Measurements from ENCODE around the gene ANO10. TPM values are rescaled to one million over a fixed set of nuclear protein-coding genes. Genes with fewer than 3 reads are reported as not detected.
"Not testable (repeated sequence)": the region's sequence is repeated elsewhere in the genome, so short reads cannot be mapped to it uniquely, and the experiment has no call there.

The ANO10 gene, protein sequence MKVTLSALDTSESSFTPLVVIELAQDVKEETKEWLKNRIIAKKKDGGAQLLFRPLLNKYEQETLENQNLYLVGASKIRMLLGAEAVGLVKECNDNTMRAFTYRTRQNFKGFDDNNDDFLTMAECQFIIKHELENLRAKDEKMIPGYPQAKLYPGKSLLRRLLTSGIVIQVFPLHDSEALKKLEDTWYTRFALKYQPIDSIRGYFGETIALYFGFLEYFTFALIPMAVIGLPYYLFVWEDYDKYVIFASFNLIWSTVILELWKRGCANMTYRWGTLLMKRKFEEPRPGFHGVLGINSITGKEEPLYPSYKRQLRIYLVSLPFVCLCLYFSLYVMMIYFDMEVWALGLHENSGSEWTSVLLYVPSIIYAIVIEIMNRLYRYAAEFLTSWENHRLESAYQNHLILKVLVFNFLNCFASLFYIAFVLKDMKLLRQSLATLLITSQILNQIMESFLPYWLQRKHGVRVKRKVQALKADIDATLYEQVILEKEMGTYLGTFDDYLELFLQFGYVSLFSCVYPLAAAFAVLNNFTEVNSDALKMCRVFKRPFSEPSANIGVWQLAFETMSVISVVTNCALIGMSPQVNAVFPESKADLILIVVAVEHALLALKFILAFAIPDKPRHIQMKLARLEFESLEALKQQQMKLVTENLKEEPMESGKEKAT
- 3.1 TPM for polyA plus RNA-seq (2012; ENCODE audit: missing spikeins)

GRCh38 chr3:43621656-43622432 is at the start of gene ANO10:
ANO10 (minus strand) TSS chr3:43622011; CDS start chr3:43605852, 16,159 bp downstream.
- no peak for TF ChIP-seq POLR2AphosphoS5 (IDR thresholded peaks at IDR 0.05; ENCODE audit: low read depth, low read length)
- TF ChIP-seq POLR2A (IDR thresholded peaks at IDR 0.05; ENCODE audit: low read depth, low read length): 0 out of 2 replicates have a peak, but pooled peaks have one; percentile 34
- TF ChIP-seq TAF1 (IDR thresholded peaks at IDR 0.05; ENCODE audit: borderline replicate concordance, low read depth, low read length): no peak
- DNase-seq (ENCODE audit: insufficient read length) (peak; percentile 75), FAIRE-seq (peak; percentile 93)

DNA sequence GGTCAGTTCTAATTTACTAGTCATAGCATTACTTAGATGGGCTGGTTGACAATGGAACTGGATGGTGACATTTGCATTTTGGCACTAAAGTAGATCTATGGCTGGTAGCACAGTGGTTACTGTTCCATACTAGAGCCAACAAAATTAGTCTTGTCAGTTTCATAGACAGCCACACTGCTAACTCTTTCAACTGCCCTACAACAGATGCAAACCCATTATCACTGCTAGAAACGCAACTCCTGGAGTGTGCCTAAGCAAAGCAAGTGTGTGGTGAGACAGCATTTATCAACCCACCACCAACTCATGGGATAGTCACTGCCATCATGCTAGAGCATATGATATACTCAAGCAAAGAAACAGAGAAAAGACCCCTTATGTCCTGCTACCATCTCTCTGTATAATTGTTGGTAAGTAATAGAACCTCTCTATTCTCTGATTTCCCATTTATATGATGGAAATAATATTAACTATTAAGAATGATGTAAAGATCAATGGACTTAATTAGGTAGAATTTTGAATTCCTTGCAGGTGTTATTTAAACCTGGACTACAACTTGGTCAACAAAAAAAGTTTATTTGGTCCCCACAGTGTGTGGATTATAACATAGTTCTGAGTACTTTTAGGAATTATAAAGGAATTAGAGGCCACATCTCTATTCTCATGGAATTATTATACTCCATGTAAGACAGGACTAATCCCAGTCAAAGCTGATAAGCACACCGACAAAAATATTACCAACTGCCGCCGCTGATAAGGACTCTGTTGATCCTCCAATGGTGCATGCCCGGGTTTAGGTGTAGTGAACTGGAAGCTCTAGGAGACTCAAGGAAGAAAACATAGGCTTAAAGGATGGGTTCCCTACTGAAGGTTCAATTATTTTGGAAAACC is 49.1 kb upstream of the ANO10 start:
- DNase-seq (ENCODE audit: insufficient read length) (no peak), FAIRE-seq (no peak)
- TF ChIP-seq POLR2AphosphoS5 (IDR thresholded peaks at IDR 0.05; ENCODE audit: low read depth, low read length): no peak
- TF ChIP-seq POLR2A (IDR thresholded peaks at IDR 0.05; ENCODE audit: low read depth, low read length): no peak
- no peak for TF ChIP-seq TAF1 (IDR thresholded peaks at IDR 0.05; ENCODE audit: borderline replicate concordance, low read depth, low read length)

- not testable (repeated sequence) for DNase-seq (ENCODE audit: insufficient read length); FAIRE-seq
These were observed 43.2 kb upstream of the ANO10 start for GRCh38 chr3:43665011-43665410.

DNA sequence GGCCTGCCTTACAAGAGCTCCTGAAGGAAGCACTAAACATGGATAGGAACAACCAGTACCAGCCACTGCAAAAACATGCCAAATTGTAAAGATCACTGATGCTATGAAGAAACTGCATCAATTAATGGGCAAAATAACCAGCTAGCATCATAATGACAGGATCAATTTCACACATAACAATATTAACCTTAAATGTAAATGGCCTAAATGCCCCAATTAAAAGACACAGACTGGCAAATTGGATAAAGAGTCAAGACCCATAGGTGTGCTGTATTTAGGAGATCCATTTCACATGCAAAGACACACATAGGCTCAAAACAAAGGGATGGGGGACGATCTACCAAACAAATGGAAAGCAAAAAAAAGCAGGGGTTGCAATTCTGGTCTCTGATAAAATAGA is 39.6 kb upstream of the ANO10 start:
- not testable (repeated sequence) for FAIRE-seq; DNase-seq (ENCODE audit: insufficient read length)

DNA sequence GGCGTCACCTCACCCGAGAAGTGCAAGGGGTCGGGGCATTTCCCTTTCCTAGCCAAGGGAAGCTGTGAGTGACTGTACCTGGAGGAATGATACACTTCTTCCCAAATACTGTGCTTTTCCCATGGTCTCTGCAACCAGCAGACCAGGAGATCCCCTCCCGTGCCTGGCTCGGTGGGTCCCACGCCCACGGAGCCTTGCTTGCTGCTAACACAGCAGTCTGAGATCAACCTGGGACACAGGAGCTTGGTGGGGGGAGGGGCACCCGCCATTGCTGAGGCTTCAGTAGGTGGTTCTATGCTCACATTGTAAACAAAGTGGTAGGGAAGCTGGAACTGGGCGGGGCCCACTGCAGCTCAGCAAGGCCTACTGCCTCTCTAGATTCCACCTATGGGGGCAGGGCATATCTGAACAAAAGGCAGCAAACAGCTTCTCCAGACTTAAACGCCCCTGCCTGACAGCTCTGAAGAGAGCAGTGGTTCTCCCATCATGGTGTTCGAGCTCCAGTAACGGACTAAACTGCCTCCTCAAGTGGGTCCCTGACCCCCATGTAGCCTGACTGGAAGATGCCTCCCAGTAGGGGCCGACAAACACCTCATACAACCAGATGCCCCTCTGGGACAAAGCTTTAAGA is 37.6 kb upstream of the ANO10 start:
- no peak for FAIRE-seq
- TF ChIP-seq POLR2A (IDR thresholded peaks at IDR 0.05; ENCODE audit: low read depth, low read length) (no peak), TAF1 (IDR thresholded peaks at IDR 0.05; ENCODE audit: borderline replicate concordance, low read depth, low read length) (no peak), POLR2AphosphoS5 (IDR thresholded peaks at IDR 0.05; ENCODE audit: low read depth, low read length) (no peak)
- DNase-seq (ENCODE audit: insufficient read length): no peak

DNA sequence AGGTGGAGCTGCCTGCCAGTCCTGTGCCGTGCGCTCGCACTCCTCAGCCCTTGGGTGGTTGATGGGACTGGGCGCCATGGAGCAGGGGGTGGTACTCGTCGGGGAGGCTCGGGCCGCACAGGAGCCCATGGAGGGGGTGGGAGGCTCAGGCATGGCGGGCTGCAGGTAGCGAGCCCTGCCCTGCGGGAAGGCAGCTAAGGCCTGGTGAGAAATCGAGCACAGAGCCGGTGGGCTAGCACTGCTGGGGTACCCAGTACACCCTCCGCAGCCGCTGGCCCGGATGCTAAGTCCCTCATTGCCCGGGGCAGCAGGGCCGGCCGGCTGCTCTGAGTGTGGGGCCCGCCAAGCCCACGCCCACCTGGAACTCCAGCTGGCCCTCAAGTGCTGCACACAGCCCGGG is 34.6 kb upstream of the ANO10 start:
- not testable (repeated sequence) for FAIRE-seq; DNase-seq (ENCODE audit: insufficient read length)

DNA sequence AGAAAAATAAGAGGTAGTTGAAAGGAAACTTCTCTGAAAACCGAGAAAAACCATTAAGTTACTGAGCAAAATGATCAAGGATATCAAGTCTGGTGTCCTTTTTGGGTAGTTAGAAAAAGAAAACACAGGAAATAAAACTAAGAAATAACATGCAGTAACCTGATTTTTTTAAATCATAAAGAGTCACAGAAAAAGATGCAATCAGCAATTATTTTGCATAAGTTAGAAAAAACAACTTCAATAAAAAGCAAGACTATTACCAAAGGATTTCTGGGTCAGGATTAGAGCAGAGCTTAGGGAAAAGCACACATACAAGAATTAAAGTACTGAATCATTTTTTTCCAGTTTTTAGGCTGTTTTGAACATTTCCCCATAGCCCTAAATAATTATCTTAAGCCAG is 28.5 kb upstream of the ANO10 start:
- DNase-seq (ENCODE audit: insufficient read length): no peak
- TF ChIP-seq POLR2A (IDR thresholded peaks at IDR 0.05; ENCODE audit: low read depth, low read length) (no peak), POLR2AphosphoS5 (IDR thresholded peaks at IDR 0.05; ENCODE audit: low read depth, low read length) (no peak), TAF1 (IDR thresholded peaks at IDR 0.05; ENCODE audit: borderline replicate concordance, low read depth, low read length) (no peak)
- no peak for FAIRE-seq

- no peak for TF ChIP-seq TAF1 (IDR thresholded peaks at IDR 0.05; ENCODE audit: borderline replicate concordance, low read depth, low read length)
- TF ChIP-seq POLR2AphosphoS5 (IDR thresholded peaks at IDR 0.05; ENCODE audit: low read depth, low read length): no peak
- TF ChIP-seq POLR2A (IDR thresholded peaks at IDR 0.05; ENCODE audit: low read depth, low read length): no peak
- no peak for DNase-seq (ENCODE audit: insufficient read length)
- no peak for FAIRE-seq
These were observed 27.7 kb upstream of the ANO10 start for GRCh38 chr3:43649365-43649968.

- no peak for TF ChIP-seq POLR2AphosphoS5 (IDR thresholded peaks at IDR 0.05; ENCODE audit: low read depth, low read length)
- no peak for TF ChIP-seq TAF1 (IDR thresholded peaks at IDR 0.05; ENCODE audit: borderline replicate concordance, low read depth, low read length)
- TF ChIP-seq POLR2A (IDR thresholded peaks at IDR 0.05; ENCODE audit: low read depth, low read length): no peak
- no peak for DNase-seq (ENCODE audit: insufficient read length)
- FAIRE-seq: no peak
These were observed 27.1 kb upstream of the ANO10 start for GRCh38 chr3:43648957-43649356.

GRCh38 chr3:43647331-43648166 is 25.7 kb upstream of the ANO10 start:
- FAIRE-seq (no peak), DNase-seq (ENCODE audit: insufficient read length) (no peak)
- TF ChIP-seq TAF1 (IDR thresholded peaks at IDR 0.05; ENCODE audit: borderline replicate concordance, low read depth, low read length) (no peak), POLR2AphosphoS5 (IDR thresholded peaks at IDR 0.05; ENCODE audit: low read depth, low read length) (no peak), POLR2A (IDR thresholded peaks at IDR 0.05; ENCODE audit: low read depth, low read length) (no peak)
